Skin epidermis (tissue), 12 donors: ENCODE data around the gene ATP5F1D.
A peak's percentile ranks its signal among the peaks of the same experiment; 100 is the strongest.

ENCODE experiments used
- H3K27ac ChIP-seq, 21 experiments: fragments of 200-600 bp; sonication (generic) in 11 of 21; one replicate each; pipeline ENCODE4 v1.5.0; 2020; ENCODE audit warnings: mild to moderate bottlenecking in 3 of 21, inconsistent platforms in 2 of 21, moderate library complexity in 2 of 21
- H3K4me3 ChIP-seq, 7 experiments: fragments of 200-600 bp; sonication (generic) in 2 of 7; one replicate each; pipeline ENCODE4 v1.5.0; 2020; ENCODE audit warnings: inconsistent platforms in 2 of 7, mild to moderate bottlenecking in 2 of 7, moderate library complexity in 1 of 7

ATP5F1D gene

GRCh38 chr19:1284979-1285736, 43.6 kb downstream of the ATP5F1D start:
- no peak overlapping the region for H3K4me3 ChIP-seq
- H3K27ac ChIP-seq, result no peak overlapping the region

GRCh38 chr19:1285737-1286360, 44.3 kb downstream of the ATP5F1D start, which contains the start of gene EFNA2:
Gene EFNA2 (plus strand): TSS chr19:1285873. CDS start chr19:1286169, 296 bp downstream.
- no peak within 1 kb of the TSS for H3K27ac ChIP-seq
- H3K4me3 ChIP-seq, result peak within 1 kb of the TSS in 1 of 7 experiments; percentile 27

- no peak overlapping the region for H3K4me3 ChIP-seq
- H3K27ac ChIP-seq, result no peak overlapping the region
Measured at GRCh38 chr19:1286487-1287353, 45.2 kb downstream of the ATP5F1D start.

- Histone ChIP-seq H3K27ac (no peak overlapping the region), H3K4me3 (no peak overlapping the region)
Measured at GRCh38 chr19:1287354-1288225, 46.0 kb downstream of the ATP5F1D start.

GRCh38 chr19:1288226-1288612, 46.7 kb downstream of the ATP5F1D start:
- H3K27ac ChIP-seq, result no peak overlapping the region
- H3K4me3 ChIP-seq, result no peak overlapping the region

- no peak overlapping the region for H3K27ac ChIP-seq
- no peak overlapping the region for H3K4me3 ChIP-seq
Measured at GRCh38 chr19:1288833-1289685, 47.5 kb downstream of the ATP5F1D start.

GRCh38 chr19:1289686-1290025, 48.1 kb downstream of the ATP5F1D start:
- H3K27ac ChIP-seq, result no peak overlapping the region
- H3K4me3 ChIP-seq, result no peak overlapping the region

- no peak overlapping the region for H3K4me3 ChIP-seq
- no peak overlapping the region for H3K27ac ChIP-seq
Measured at GRCh38 chr19:1290196-1290702, 48.7 kb downstream of the ATP5F1D start.

- H3K4me3 ChIP-seq, result no peak overlapping the region
- H3K27ac ChIP-seq, result no peak overlapping the region
Measured at GRCh38 chr19:1290703-1291651, 49.4 kb downstream of the ATP5F1D start.

- Histone ChIP-seq H3K4me3 (no peak overlapping the region), H3K27ac (no peak overlapping the region)
Measured at GRCh38 chr19:1291761-1292418, 50.3 kb downstream of the ATP5F1D start.

GRCh38 chr19:1292419-1293151, 51.0 kb downstream of the ATP5F1D start:
- Histone ChIP-seq H3K27ac (no peak overlapping the region), H3K4me3 (no peak overlapping the region)

- Histone ChIP-seq H3K27ac (no peak overlapping the region), H3K4me3 (no peak overlapping the region)
Measured at GRCh38 chr19:1293782-1294604, 52.4 kb downstream of the ATP5F1D start.
